Psoas muscle (tissue), 8 donors: ENCODE measurements around the gene IL17F. TPM values are rescaled to one million over a fixed set of nuclear protein-coding genes. Genes with fewer than 3 reads are reported as not detected.
A peak's percentile ranks its signal among the peaks of the same experiment; 100 is the strongest.

Experiments
- ATAC-seq, 4 donors: fragments of 200-7000 bp; cut with Tn5 transposase; one replicate each; pipeline ENCODE4 v1.9.1; 2020; ENCODE audit warnings: moderate library complexity in 3 of 4, mild to moderate bottlenecking in 2 of 4
- DNase-seq, 2 donors: peaks; one replicate each; pipeline ENCODE4 v3.0.0-alpha.2; 2020
- H3K27ac ChIP-seq: fragments of 200-600 bp; one replicate; pipeline ENCODE4 v1.8.0; 2022
- H3K27me3 ChIP-seq, 3 donors: fragments of 200-600 bp in 1 of 3; one replicate each; pipeline versions ENCODE4 v1.6.1 to v1.8.0; 2013 to 2022; ENCODE audit warnings: low read length in 2 of 3, mild to moderate bottlenecking in 2 of 3, moderate library complexity in 1 of 3; ENCODE audit not compliant: insufficient read depth in 3 of 3
- H3K36me3 ChIP-seq, 2 donors: fragments of 200-600 bp in 1 of 2; one replicate each; pipeline versions ENCODE4 v1.6.1 to v1.8.0; 2013 to 2022; ENCODE audit warnings: low read depth in 1 of 2, mild to moderate bottlenecking in 1 of 2, moderate library complexity in 1 of 2; ENCODE audit not compliant: insufficient read depth in 1 of 2
- H3K4me1 ChIP-seq: fragments of 200-600 bp; one replicate; pipeline ENCODE4 v1.8.0; 2022
- H3K4me3 ChIP-seq: fragments of 200-600 bp; one replicate; pipeline ENCODE4 v1.8.0; 2022; ENCODE audit warnings: mild to moderate bottlenecking
- H3K9me3 ChIP-seq: fragments of 200-600 bp; one replicate; pipeline ENCODE4 v1.8.0; 2022
- CTCF ChIP-seq: fragments of 200-600 bp; IDR thresholded peaks from one replicate; pipeline ENCODE4 v1.8.0; 2022; ENCODE audit warnings: antibody characterized with exemption
- WGBS, 3 donors: extraction: QIAGEN DNeasy Blood & Tissue Kit; methylation state at CpG; one replicate each; pipeline versions ENCODE4 v1.1.6 to v1.1.7; 2013; 5-methylcytosine and 5-hydroxymethylcytosine counted together
- intact Hi-C, 2 donors: fragments of 100-400 bp; cut with DNase I; formaldehyde crosslinking; loops; one replicate each; pipeline versions ENCODE4 v1.11.0 to v1.14.2; 2022
- polyA plus RNA-seq, 3 donors: library from polyadenylated mRNA; stranded (reverse); fragments of 200-250 nt; gene quantifications; one replicate each; pipeline ENCODE4 v1.2.3, GENCODE V29; 2013
- total RNA-seq, 4 donors: library from RNA; stranded (reverse); fragmentation: NEBNext Ultra II Directional in 2 of 4; extraction: Animal tissue kit (Norgen Biotek cat#: 25700) in 2 of 4; gene quantifications; one replicate each; pipeline versions ENCODE4 v1.2.1 to v1.2.4, GENCODE V29; 2021 to 2023
- donor health status: healthy with polysubstance abuse.
- donor health status: DM: no; HTN: no; CAD: no; lungs with moderate emphysema.
- donor health status: Bipolar disorder and iron deficiency.
- donor health status: healthy.
- donor health status: DM: yes; HTN: yes; CAD: no.
- donor health status: DM: no; HTN: no; CAD: no.
- donor health status: DM: no; HTN: no; CAD: no.
- donor health status: DM: yes; HTN: yes; CAD: no.

Gene IL17F
- total and polyA plus RNA-seq, 7 donors, result not detected

- Histone ChIP-seq H3K27me3 (no peaks in the 10 kb centered on the region), H3K4me3 (no peak overlapping the region), H3K4me1 (peaks cover 7% of the 10 kb centered on the region), H3K27ac (no peak overlapping the region), H3K36me3 (peaks cover 3 to 10% of the 10 kb centered on the region in 2 donors), H3K9me3 (no peaks in the 10 kb centered on the region)
- DNase-seq (peak; percentile 56 to 60), ATAC-seq (no peak)
- TF ChIP-seq CTCF, result peak; percentile 48
- intact Hi-C loops, result loop anchor here (5.0 to 10.0 kb wide), 5 partner anchors 110 to 380 kb away; partner anchors contain the start of gene TRAM2 (in 1 of the 2)
- 21 to 25% (median 21%) methylated on average over 2 of the region's 2 CpGs for WGBS, 3 donors
Observed at GRCh38 chr6:52286798-52287432, 42.6 kb upstream of the IL17F start.

- no peaks in the 10 kb centered on the region for H3K9me3 ChIP-seq
- H3K4me1 ChIP-seq, result peaks cover 7% of the 10 kb centered on the region
- H3K27me3 ChIP-seq, result no peaks in the 10 kb centered on the region
- no peak overlapping the region for H3K27ac ChIP-seq
- TF ChIP-seq CTCF, result no peak
- intact Hi-C loops, result loop anchor here (5.0 to 10.0 kb wide), 5 partner anchors 112 to 382 kb away; partner anchors contain the start of gene TRAM2 (in 1 of the 2)
- DNase-seq (no peak), ATAC-seq (no peak)
- peaks cover 3 to 25% of the 10 kb centered on the region in 2 donors for H3K36me3 ChIP-seq
- peak overlapping the region; percentile 76 for H3K4me3 ChIP-seq
- WGBS, 3 donors, result 17 to 19% (median 18%) methylated on average over 12 of the region's 12 CpGs
Observed at GRCh38 chr6:52285177-52286068, 41.1 kb upstream of the IL17F start.

GRCh38 chr6:52284460-52285176 is 40.3 kb upstream of the IL17F start, which contains the start of gene MCM3:
TSS of gene MCM3 (minus strand) at chr6:52284742. CDS start at chr6:52284674, 68 bp downstream.
- no peak for TF ChIP-seq CTCF
- Histone ChIP-seq H3K27me3 (no peaks in the 10 kb centered on the region), H3K36me3 (peaks cover 3 to 33% of the 10 kb centered on the region in 2 donors), H3K9me3 (no peaks in the 10 kb centered on the region), H3K27ac (peak within 1 kb of the TSS; percentile 59), H3K4me1 (peaks cover 7% of the 10 kb centered on the region), H3K4me3 (peak within 1 kb of the TSS; percentile 76)
- intact Hi-C loops, result loop anchor here (5.0 to 10.0 kb wide), 6 partner anchors 113 to 388 kb away; partner anchors contain the start of genes TMEM14A (in 1 of the 2) and TRAM2 (in 1 of the 2)
- DNase-seq (peak; percentile 97), ATAC-seq (peak; percentile 100)
- WGBS, 3 donors, result 0 to 1% (median 1%) methylated on average over 52 to 53 of the region's 53 CpGs

- ATAC-seq (no peak), DNase-seq (peak in 1 of 2 donors; percentile 54)
- intact Hi-C loops, result loop anchor here (5.0 to 10.0 kb wide), 4 partner anchors 221 to 388 kb away; partner anchors contain the start of genes TMEM14A (in 1 of the 2) and TRAM2 (in 1 of the 2)
- Histone ChIP-seq H3K27me3 (no peaks in the 10 kb centered on the region), H3K4me1 (peaks cover 7% of the 10 kb centered on the region), H3K9me3 (no peaks in the 10 kb centered on the region), H3K36me3 (peaks cover 4 to 38% of the 10 kb centered on the region in 2 donors), H3K27ac (peak overlapping the region; percentile 59), H3K4me3 (peak overlapping the region; percentile 76)
- TF ChIP-seq CTCF, result no peak
- WGBS, 3 donors, result 0 to 1% (median 0%) methylated on average over 14 of the region's 14 CpGs
Observed at GRCh38 chr6:52284131-52284459, 39.8 kb upstream of the IL17F start.
